CD4-positive, alpha-beta T cell treated with Interleukin-4 for 1 hour (primary cell): ENCODE measurements around the gene DMTF1.

Source experiments
- DNase-seq, 2 donors: peaks; one replicate each; pipeline ENCODE4 v3.0.0-alpha.2; 2020 to 2022

DMTF1 gene

GRCh38 chr7:87146740-87147386 lies 5.4 kb upstream of the DMTF1 start:
- DNase-seq: no peak

- DNase-seq: no peak
Observed at GRCh38 chr7:87147500-87147899, 4.8 kb upstream of the DMTF1 start.

GRCh38 chr7:87148332-87148955 lies 3.8 kb upstream of the DMTF1 start:
- peak in 1 of 2 donors; percentile 46 for DNase-seq

- DNase-seq: no peak
Observed at GRCh38 chr7:87151002-87151728, 1.1 kb upstream of the DMTF1 start.

- no peak for DNase-seq
Observed at GRCh38 chr7:87151729-87152111, 533 bp upstream of the DMTF1 start.

- no peak for DNase-seq
Observed at GRCh38 chr7:87152897-87153641, 816 bp downstream of the DMTF1 start.

GRCh38 chr7:87154166-87154565 lies 1.9 kb downstream of the DMTF1 start:
- DNase-seq: no peak

GRCh38 chr7:87154569-87154968 lies 2.3 kb downstream of the DMTF1 start:
- DNase-seq: no peak

GRCh38 chr7:87155788-87156187 lies 3.5 kb downstream of the DMTF1 start:
- DNase-seq: no peak

GRCh38 chr7:87156709-87157108 lies 4.5 kb downstream of the DMTF1 start:
- DNase-seq: no peak

GRCh38 chr7:87159538-87159937 lies 7.3 kb downstream of the DMTF1 start:
- DNase-seq: no peak

- DNase-seq: no peak
Observed at GRCh38 chr7:87164433-87164832, 12.2 kb downstream of the DMTF1 start.

- no peak for DNase-seq
Observed at GRCh38 chr7:87170828-87171227, 18.6 kb downstream of the DMTF1 start.

- DNase-seq: no peak
Observed at GRCh38 chr7:87171282-87171934, 19.2 kb downstream of the DMTF1 start.

- no peak for DNase-seq
Observed at GRCh38 chr7:87173471-87173870, 21.2 kb downstream of the DMTF1 start.

GRCh38 chr7:87178320-87178719 lies 26.1 kb downstream of the DMTF1 start:
- no peak for DNase-seq

- DNase-seq: no peak
Observed at GRCh38 chr7:87179180-87179579, 26.9 kb downstream of the DMTF1 start.

- no peak for DNase-seq
Observed at GRCh38 chr7:87187120-87187519, 34.9 kb downstream of the DMTF1 start.

GRCh38 chr7:87188930-87189329 lies 36.7 kb downstream of the DMTF1 start:
- DNase-seq: no peak

- no peak for DNase-seq
Observed at GRCh38 chr7:87190783-87191182, 38.5 kb downstream of the DMTF1 start.

- no peak for DNase-seq
Observed at GRCh38 chr7:87192784-87193487, 40.7 kb downstream of the DMTF1 start.

GRCh38 chr7:87193912-87194311 lies 41.7 kb downstream of the DMTF1 start:
- no peak for DNase-seq
